DND-41 (cell line): ENCODE measurements around the gene RALGAPA2.

ENCODE experiments used
- EZH2 ChIP-seq: IDR thresholded peaks from 3 replicates; pipeline ENCODE4 v1.6.1; 2012; ENCODE audit warnings: borderline replicate concordance, low read depth, mild to moderate bottlenecking, moderate library complexity, low read length, inconsistent platforms; ENCODE audit not compliant: severe bottlenecking
- TF ChIP-seq, protein P1 (sequence below): IDR thresholded peaks from 2 replicates; pipeline ENCODE4 v1.5.1; 2012; ENCODE audit warnings: borderline replicate concordance, low read length, moderate library complexity, mild to moderate bottlenecking; ENCODE audit not compliant: poor library complexity, severe bottlenecking; ENCODE audit errors: extremely low read depth

DNA sequence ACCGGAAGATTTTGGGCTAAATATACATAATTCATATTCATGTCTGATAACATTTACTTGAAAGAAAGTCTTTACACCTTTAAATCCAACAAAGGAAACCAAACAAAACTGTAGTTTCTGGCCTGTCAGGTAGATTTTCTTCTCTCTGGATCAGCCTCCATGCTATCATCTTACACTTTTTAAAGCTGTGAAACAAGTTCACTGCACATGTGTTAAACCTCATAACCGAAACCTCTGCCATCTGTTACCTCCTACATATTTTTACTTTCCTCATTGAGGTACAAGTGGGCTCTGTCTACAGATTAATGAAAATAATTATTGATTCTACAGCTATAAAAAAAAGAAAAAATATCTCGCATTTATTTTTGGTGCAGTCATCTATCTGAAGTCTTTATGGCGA, 149.9 kb downstream of the RALGAPA2 start:
- TF ChIP-seq, protein P1, sequence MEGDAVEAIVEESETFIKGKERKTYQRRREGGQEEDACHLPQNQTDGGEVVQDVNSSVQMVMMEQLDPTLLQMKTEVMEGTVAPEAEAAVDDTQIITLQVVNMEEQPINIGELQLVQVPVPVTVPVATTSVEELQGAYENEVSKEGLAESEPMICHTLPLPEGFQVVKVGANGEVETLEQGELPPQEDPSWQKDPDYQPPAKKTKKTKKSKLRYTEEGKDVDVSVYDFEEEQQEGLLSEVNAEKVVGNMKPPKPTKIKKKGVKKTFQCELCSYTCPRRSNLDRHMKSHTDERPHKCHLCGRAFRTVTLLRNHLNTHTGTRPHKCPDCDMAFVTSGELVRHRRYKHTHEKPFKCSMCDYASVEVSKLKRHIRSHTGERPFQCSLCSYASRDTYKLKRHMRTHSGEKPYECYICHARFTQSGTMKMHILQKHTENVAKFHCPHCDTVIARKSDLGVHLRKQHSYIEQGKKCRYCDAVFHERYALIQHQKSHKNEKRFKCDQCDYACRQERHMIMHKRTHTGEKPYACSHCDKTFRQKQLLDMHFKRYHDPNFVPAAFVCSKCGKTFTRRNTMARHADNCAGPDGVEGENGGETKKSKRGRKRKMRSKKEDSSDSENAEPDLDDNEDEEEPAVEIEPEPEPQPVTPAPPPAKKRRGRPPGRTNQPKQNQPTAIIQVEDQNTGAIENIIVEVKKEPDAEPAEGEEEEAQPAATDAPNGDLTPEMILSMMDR = no peak
- no peak for TF ChIP-seq EZH2
